CD8-positive, alpha-beta memory T cell (primary cell): ENCODE data around the gene RAB43. TPM values are rescaled to one million over a fixed set of nuclear protein-coding genes. Genes with fewer than 3 reads are reported as not detected.

Experiments
- CTCF ChIA-PET: fragments of 350-600 bp; sonication (Branson Sonifier 250); formaldehyde crosslinking; loops from one replicate; lab custom pipeline; 2021; ENCODE audit warnings: antibody characterized with exemption; lab: Charles Lee
- POLR2A ChIA-PET: fragments of 350-600 bp; sonication (Branson Sonifier 250); formaldehyde crosslinking; loops from one replicate; lab custom pipeline; 2021; ENCODE audit warnings: antibody characterized with exemption; lab: Charles Lee
- DNase-seq, 5 donors: peaks; one replicate each; pipeline versions ENCODE4 v3.0.0 to v3.0.0-alpha.2; 2020 to 2022; ENCODE audit warnings: mixed read lengths in 1 of 5
- H3K27ac ChIP-seq: one replicate; pipeline ENCODE4 v1.7.0; 2013; ENCODE audit warnings: low read depth, mild to moderate bottlenecking, low read length, moderate library complexity
- H3K27me3 ChIP-seq: 2 replicates; pipeline ENCODE4 v1.7.0; 2013; ENCODE audit warnings: low read length, mild to moderate bottlenecking; ENCODE audit not compliant: insufficient read depth, poor library complexity, severe bottlenecking
- H3K36me3 ChIP-seq: 2 replicates; pipeline ENCODE4 v1.7.0; 2013; ENCODE audit warnings: mild to moderate bottlenecking, low read length, moderate library complexity; ENCODE audit not compliant: insufficient read depth
- H3K4me1 ChIP-seq: 2 replicates; pipeline ENCODE4 v1.7.0; 2013; ENCODE audit warnings: mild to moderate bottlenecking, low read length, moderate library complexity; ENCODE audit not compliant: insufficient read depth
- H3K4me3 ChIP-seq: 2 replicates; pipeline ENCODE4 v1.7.0; 2013; ENCODE audit warnings: mild to moderate bottlenecking, low read length
- H3K9me3 ChIP-seq: 2 replicates; pipeline ENCODE4 v1.7.0; 2013; ENCODE audit warnings: mild to moderate bottlenecking, low read length
- H3K27ac Mint-ChIP-seq, 8 donors: one replicate each; pipeline ENCODE4 v1.8.0; 2020 to 2021; ENCODE audit warnings: mixed read lengths in 8 of 8, mild to moderate bottlenecking in 6 of 8, inconsistent platforms in 3 of 8, moderate library complexity in 3 of 8
- H3K27me3 Mint-ChIP-seq, 2 donors: one replicate each; pipeline ENCODE4 v1.8.0; 2020 to 2021; ENCODE audit warnings: mixed read lengths in 2 of 2, mild to moderate bottlenecking in 1 of 2, moderate library complexity in 1 of 2
- H3K36me3 Mint-ChIP-seq, 3 donors: one replicate each; pipeline ENCODE4 v1.8.0; 2020 to 2021; ENCODE audit warnings: mixed read lengths in 3 of 3, inconsistent platforms in 1 of 3, mild to moderate bottlenecking in 1 of 3
- H3K4me1 Mint-ChIP-seq, 3 donors: one replicate each; pipeline ENCODE4 v1.8.0; 2020 to 2021; ENCODE audit warnings: mixed read lengths in 3 of 3, inconsistent platforms in 1 of 3, mild to moderate bottlenecking in 1 of 3
- H3K4me3 Mint-ChIP-seq, 7 donors: one replicate each; pipeline ENCODE4 v1.8.0; 2020 to 2021; ENCODE audit warnings: mixed read lengths in 7 of 7, mild to moderate bottlenecking in 6 of 7, moderate library complexity in 4 of 7, inconsistent platforms in 2 of 7
- H3K9me3 Mint-ChIP-seq, 5 donors: one replicate each; pipeline ENCODE4 v1.8.0; 2020 to 2022; ENCODE audit warnings: mixed read lengths in 5 of 5, mild to moderate bottlenecking in 3 of 5, moderate library complexity in 2 of 5, inconsistent platforms in 1 of 5
- polyA plus RNA-seq: library from polyadenylated mRNA; unstranded; fragments of 300-500 nt; fragmentation: Illumina TruSeq; gene quantifications from one replicate; pipeline ENCODE4 v1.2.3, GENCODE V29; 2021
- total RNA-seq, 2 experiments: library from RNA; stranded (reverse); gene quantifications; one replicate each; pipeline ENCODE4 v1.2.3, GENCODE V29; 2021

Gene RAB43
- total and polyA plus RNA-seq, 3 experiments from 2014 or later: 14.9 to 28.6 (median 22.9) TPM

- peak overlapping the region; percentile 93 for H3K4me3 ChIP-seq
- H3K36me3 Mint-ChIP-seq: peaks cover 0 to 42% (median 7%) of the 10 kb centered on the region in 3 donors
- H3K4me1 Mint-ChIP-seq: peaks cover 60 to 65% (median 62%) of the 10 kb centered on the region in 3 donors
- peak; percentile 81 to 94 (median 93) for DNase-seq
- no peaks in the 10 kb centered on the region for H3K27me3 Mint-ChIP-seq
- peak overlapping the region; percentile 87 to 98 (median 96) for H3K27ac Mint-ChIP-seq
- no peaks in the 10 kb centered on the region for H3K27me3 ChIP-seq
- H3K4me1 ChIP-seq: peaks cover 45% of the 10 kb centered on the region
- H3K9me3 Mint-ChIP-seq: no peaks in the 10 kb centered on the region
- ChIA-PET CTCF (interaction anchor here (0.7 to 10.1 kb wide), 12 partner anchors 19 to 196 kb away, joined by 3 to 77 read pairs (median 4); partner anchors contain the start of gene COPG1), POLR2A (interaction anchor here (0.6 to 4.1 kb wide), 16 partner anchors 9 to 241 kb away, joined by 3 to 32 read pairs (median 4); partner anchors contain the start of genes ACAD9, CFAP92, CNBP and COPG1)
- H3K27ac ChIP-seq: peak overlapping the region; percentile 80
- peak overlapping the region; percentile 83 to 95 (median 90) for H3K4me3 Mint-ChIP-seq
- H3K9me3 ChIP-seq: no peaks in the 10 kb centered on the region
- H3K36me3 ChIP-seq: peaks cover 3% of the 10 kb centered on the region
Measured at GRCh38 chr3:129120254-129121004, 1.2 kb downstream of the RAB43 start.

GRCh38 chr3:129119365-129120100, 2.1 kb downstream of the RAB43 start:
- ChIA-PET CTCF (interaction anchor here (0.8 to 10.1 kb wide), 9 partner anchors 10 to 197 kb away, joined by 3 to 77 read pairs (median 5); partner anchors contain the start of gene CNBP), POLR2A (interaction anchor here (1.1 to 3.3 kb wide), 6 partner anchors 12 to 104 kb away, joined by 3 to 16 read pairs (median 8); no protein-coding TSS in a partner anchor)
- H3K9me3 ChIP-seq: no peaks in the 10 kb centered on the region
- peaks cover 52% of the 10 kb centered on the region for H3K4me1 ChIP-seq
- H3K36me3 Mint-ChIP-seq: peaks cover 0 to 48% (median 7%) of the 10 kb centered on the region in 3 donors
- peaks cover 7% of the 10 kb centered on the region for H3K36me3 ChIP-seq
- H3K27ac Mint-ChIP-seq: peak overlapping the region; percentile 88 to 98 (median 96)
- peak overlapping the region; percentile 93 for H3K4me3 ChIP-seq
- no peaks in the 10 kb centered on the region for H3K27me3 ChIP-seq
- no peaks in the 10 kb centered on the region for H3K9me3 Mint-ChIP-seq
- no peak for DNase-seq
- H3K27me3 Mint-ChIP-seq: no peaks in the 10 kb centered on the region
- peak overlapping the region; percentile 83 to 95 (median 90) for H3K4me3 Mint-ChIP-seq
- peak overlapping the region; percentile 60 for H3K27ac ChIP-seq
- peaks cover 65 to 72% (median 68%) of the 10 kb centered on the region in 3 donors for H3K4me1 Mint-ChIP-seq

- peak overlapping the region; percentile 86 to 98 (median 96) for H3K27ac Mint-ChIP-seq
- no peaks in the 10 kb centered on the region for H3K9me3 Mint-ChIP-seq
- Histone ChIP-seq H3K4me3 (peak overlapping the region; percentile 93), H3K27me3 (no peaks in the 10 kb centered on the region), H3K4me1 (peaks cover 59% of the 10 kb centered on the region), H3K9me3 (no peaks in the 10 kb centered on the region), H3K36me3 (peaks cover 12% of the 10 kb centered on the region), H3K27ac (peak overlapping the region; percentile 60)
- peaks cover 0 to 55% (median 7%) of the 10 kb centered on the region in 3 donors for H3K36me3 Mint-ChIP-seq
- H3K27me3 Mint-ChIP-seq: no peaks in the 10 kb centered on the region
- peak overlapping the region; percentile 83 to 95 (median 90) for H3K4me3 Mint-ChIP-seq
- peaks cover 68 to 79% (median 75%) of the 10 kb centered on the region in 3 donors for H3K4me1 Mint-ChIP-seq
- CTCF ChIA-PET: interaction anchor here (0.9 to 10.1 kb wide), 9 partner anchors 10 to 148 kb away, joined by 3 to 77 read pairs (median 4); no protein-coding TSS in a partner anchor
- POLR2A ChIA-PET: interaction anchor here (1.3 to 3.3 kb wide), 4 partner anchors 16 to 103 kb away, joined by 3 to 16 read pairs (median 8); no protein-coding TSS in a partner anchor
- DNase-seq: peak; percentile 13 to 91 (median 63)
Measured at GRCh38 chr3:129118745-129119144, 2.9 kb downstream of the RAB43 start.

- Mint-ChIP-seq H3K36me3 (peaks cover 0 to 65% (median 7%) of the 10 kb centered on the region in 3 donors), H3K4me3 (peak overlapping the region in 3 of 7 donors; percentile 48 to 95 (median 61)), H3K4me1 (peaks cover 62 to 78% (median 69%) of the 10 kb centered on the region in 3 donors), H3K27ac (peak overlapping the region in 7 of 8 donors; percentile 81 to 98 (median 98)), H3K27me3 (no peaks in the 10 kb centered on the region), H3K9me3 (no peaks in the 10 kb centered on the region)
- Histone ChIP-seq H3K27ac (no peak overlapping the region), H3K4me1 (peaks cover 69% of the 10 kb centered on the region), H3K4me3 (peak overlapping the region; percentile 93), H3K27me3 (no peaks in the 10 kb centered on the region), H3K9me3 (no peaks in the 10 kb centered on the region), H3K36me3 (peaks cover 12% of the 10 kb centered on the region)
- DNase-seq: no peak
- POLR2A ChIA-PET: interaction anchor here (1.1 kb wide), 1 partner anchor 45 kb away, joined by 3 read pairs; no protein-coding TSS in a partner anchor
- CTCF ChIA-PET: interaction anchor here (1.2 to 10.1 kb wide), 4 partner anchors 45 to 101 kb away, joined by 3 to 77 read pairs (median 4); no protein-coding TSS in a partner anchor
Measured at GRCh38 chr3:129117134-129117533, 4.5 kb downstream of the RAB43 start.

- H3K4me1 Mint-ChIP-seq: peaks cover 62 to 78% (median 71%) of the 10 kb centered on the region in 3 donors
- peak in 1 of 5 donors; percentile 66 for DNase-seq
- no peaks in the 10 kb centered on the region for H3K27me3 Mint-ChIP-seq
- ChIA-PET CTCF (interaction anchor here (1.3 to 10.1 kb wide), 3 partner anchors 45 to 100 kb away, joined by 3 to 77 read pairs (median 5); no protein-coding TSS in a partner anchor), POLR2A (interaction anchor here (0.5 to 1.1 kb wide), 2 partner anchors 45 to 143 kb away, joined by 3 read pairs; no protein-coding TSS in a partner anchor)
- H3K36me3 ChIP-seq: peaks cover 12% of the 10 kb centered on the region
- no peaks in the 10 kb centered on the region for H3K27me3 ChIP-seq
- H3K27ac ChIP-seq: no peak overlapping the region
- peak overlapping the region; percentile 68 to 98 (median 90) for H3K27ac Mint-ChIP-seq
- peaks cover 75% of the 10 kb centered on the region for H3K4me1 ChIP-seq
- H3K4me3 ChIP-seq: peak overlapping the region; percentile 58
- no peaks in the 10 kb centered on the region for H3K9me3 ChIP-seq
- no peaks in the 10 kb centered on the region for H3K9me3 Mint-ChIP-seq
- H3K36me3 Mint-ChIP-seq: peaks cover 0 to 68% (median 7%) of the 10 kb centered on the region in 3 donors
- H3K4me3 Mint-ChIP-seq: peak overlapping the region; percentile 51 to 76 (median 69)
Measured at GRCh38 chr3:129116482-129116946, 5.1 kb downstream of the RAB43 start.

GRCh38 chr3:129114455-129114854, 7.1 kb downstream of the RAB43 start:
- POLR2A ChIA-PET: no interaction called here
- H3K27ac ChIP-seq: no peak overlapping the region

More at GRCh38 chr3:129114455-129114854, 7.1 kb downstream of the RAB43 start:
- Histone ChIP-seq H3K27me3 (no peaks in the 10 kb centered on the region), H3K9me3 (no peaks in the 10 kb centered on the region), H3K4me3 (peak overlapping the region; percentile 10), H3K4me1 (peaks cover 83% of the 10 kb centered on the region), H3K36me3 (peaks cover 12% of the 10 kb centered on the region)
- Mint-ChIP-seq H3K27ac (peak overlapping the region in 5 of 8 donors; percentile 19 to 77 (median 66)), H3K4me3 (peak overlapping the region in 1 of 7 donors; percentile 9), H3K36me3 (peaks cover 0 to 74% (median 12%) of the 10 kb centered on the region in 3 donors), H3K9me3 (no peaks in the 10 kb centered on the region), H3K27me3 (no peaks in the 10 kb centered on the region), H3K4me1 (peaks cover 63 to 80% (median 74%) of the 10 kb centered on the region in 3 donors)
- DNase-seq: no peak
- CTCF ChIA-PET: interaction anchor here (1.3 to 10.1 kb wide), 2 partner anchors 20 to 62 kb away, joined by 3 to 77 read pairs; no protein-coding TSS in a partner anchor
